Cardiac fibroblast (primary cell): ENCODE results near the gene FAM110C.
"Not testable (repeated sequence)": the region's sequence is repeated elsewhere in the genome, so short reads cannot be mapped to it uniquely, and the experiment has no call there.

Experiments
- DNase-seq, 2 donors: peaks; one replicate each; pipeline versions ENCODE4 v3.0.0 to v3.0.0-alpha.2; 2010; ENCODE audit warnings: low read depth in 2 of 2
- H3K4me3 ChIP-seq, 2 donors: replicated peaks in 1 of 2; 1 replicate in 1 of 2; 2 replicates in 1 of 2; pipeline ENCODE4 v1.5.1; 2011; ENCODE audit warnings: low read depth in 2 of 2, low read length in 2 of 2, mild to moderate bottlenecking in 2 of 2, moderate library complexity in 1 of 2
- CTCF ChIP-seq: IDR thresholded peaks from one replicate; pipeline ENCODE4 v1.5.1; 2011; ENCODE audit warnings: low read depth, mild to moderate bottlenecking, low read length, inconsistent platforms

The FAM110C gene

GRCh38 chr2:32068-32467, 14.2 kb downstream of the FAM110C start:
- no peak for TF ChIP-seq CTCF
- DNase-seq = no peak
- no peak overlapping the region for H3K4me3 ChIP-seq

GRCh38 chr2:29253-29652, 17.1 kb downstream of the FAM110C start:
- TF ChIP-seq CTCF = no peak
- no peak overlapping the region for H3K4me3 ChIP-seq
- no peak for DNase-seq

- TF ChIP-seq CTCF = no peak
- no peak overlapping the region for H3K4me3 ChIP-seq
- DNase-seq = no peak
Measured at GRCh38 chr2:28406-28975, 17.8 kb downstream of the FAM110C start.

GRCh38 chr2:26891-27290, 19.4 kb downstream of the FAM110C start:
- DNase-seq = no peak
- no peak for TF ChIP-seq CTCF
- H3K4me3 ChIP-seq = no peak overlapping the region

GRCh38 chr2:25543-25942, 20.8 kb downstream of the FAM110C start:
- no peak for DNase-seq
- H3K4me3 ChIP-seq = no peak overlapping the region
- TF ChIP-seq CTCF = no peak

- not testable (repeated sequence) for H3K4me3 ChIP-seq, DNase-seq
Measured at GRCh38 chr2:24591-24990, 21.7 kb downstream of the FAM110C start.

GRCh38 chr2:24107-24506, 22.2 kb downstream of the FAM110C start:
- H3K4me3 ChIP-seq = no peak overlapping the region

More at GRCh38 chr2:24107-24506, 22.2 kb downstream of the FAM110C start:
- no peak for DNase-seq
- no peak for TF ChIP-seq CTCF
